ENCODE results near the gene CLMN.

Gene CLMN

GRCh38 chr14:95157048-95157326, 162.7 kb downstream of the CLMN start:
- no peak overlapping the region; the same call in 1 of the 2 replicates for H3K27ac ChIP-seq
- TF ChIP-seq POLR2AphosphoS5 (IDR thresholded peaks at IDR 0.05; ENCODE audit: borderline replicate concordance, low read depth, low read length) (no peak), EZH2 (IDR thresholded peaks at IDR 0.05) (no peak), FOXP2 (optimal IDR thresholded peaks at IDR 0.05; ENCODE audit: control extremely low read depth, extremely low read length, insufficient read depth) (no peak)

GRCh38 chr14:95156161-95157047, 163.3 kb downstream of the CLMN start:
- Histone ChIP-seq H3K27ac (peak overlapping the region; percentile 38; the same call in 1 of the 2 replicates), H3K4me3 (peak overlapping the region; percentile 96), H3K9ac (ENCODE audit: insufficient read length) (peak overlapping the region; percentile 91), H3K36me3 (ENCODE audit: insufficient read depth, low read length) (0 out of 2 replicates have a peak, but pooled peaks cover 10% of the 10 kb centered on the region), H3K9me3 (ENCODE audit: low read depth, low read length) (no peaks in the 10 kb centered on the region)
- DNase-seq (ENCODE audit: low read depth, low spot score), result no peak
- TF ChIP-seq FOXP2 (optimal IDR thresholded peaks at IDR 0.05; ENCODE audit: control extremely low read depth, extremely low read length, insufficient read depth), result no peak
- TF ChIP-seq EZH2 (IDR thresholded peaks at IDR 0.05), result no peak
- no peak for TF ChIP-seq POLR2AphosphoS5 (IDR thresholded peaks at IDR 0.05; ENCODE audit: borderline replicate concordance, low read depth, low read length)

More at GRCh38 chr14:95157048-95157326, 162.7 kb downstream of the CLMN start:
- DNase-seq (ENCODE audit: low read depth, low spot score), result no peak
- Histone ChIP-seq H3K9ac (ENCODE audit: insufficient read length) (peak overlapping the region; percentile 91), H3K36me3 (ENCODE audit: insufficient read depth, low read length) (0 out of 2 replicates have a peak, but pooled peaks cover 10% of the 10 kb centered on the region), H3K9me3 (ENCODE audit: low read depth, low read length) (no peaks in the 10 kb centered on the region), H3K4me3 (peak overlapping the region; percentile 96)

- no peak for DNase-seq (ENCODE audit: low read depth, low spot score)
- peak overlapping the region; percentile 96 for H3K4me3 ChIP-seq
- H3K9me3 ChIP-seq (ENCODE audit: low read depth, low read length), result no peaks in the 10 kb centered on the region
- H3K9ac ChIP-seq (ENCODE audit: insufficient read length), result peak overlapping the region; percentile 91
- 0 out of 2 replicates have a peak, but pooled peaks cover 10% of the 10 kb centered on the region for H3K36me3 ChIP-seq (ENCODE audit: insufficient read depth, low read length)
- no peak for TF ChIP-seq FOXP2 (optimal IDR thresholded peaks at IDR 0.05; ENCODE audit: control extremely low read depth, extremely low read length, insufficient read depth)
- no peak for TF ChIP-seq POLR2AphosphoS5 (IDR thresholded peaks at IDR 0.05; ENCODE audit: borderline replicate concordance, low read depth, low read length)
- TF ChIP-seq EZH2 (IDR thresholded peaks at IDR 0.05), result no peak
- H3K27ac ChIP-seq, result no peak overlapping the region
Observed at GRCh38 chr14:95155045-95155444, 164.7 kb downstream of the CLMN start.

GRCh38 chr14:95153866-95154265, 165.8 kb downstream of the CLMN start:
- TF ChIP-seq EZH2 (IDR thresholded peaks at IDR 0.05) (no peak), FOXP2 (optimal IDR thresholded peaks at IDR 0.05; ENCODE audit: control extremely low read depth, extremely low read length, insufficient read depth) (no peak), POLR2AphosphoS5 (IDR thresholded peaks at IDR 0.05; ENCODE audit: borderline replicate concordance, low read depth, low read length) (no peak)
- Histone ChIP-seq H3K9me3 (ENCODE audit: low read depth, low read length) (no peaks in the 10 kb centered on the region), H3K9ac (ENCODE audit: insufficient read length) (no peak overlapping the region), H3K36me3 (ENCODE audit: insufficient read depth, low read length) (0 out of 2 replicates have a peak, but pooled peaks cover 10% of the 10 kb centered on the region), H3K27ac (0 out of 2 replicates have a peak overlapping the region, but pooled peaks have one; percentile 22), H3K4me3 (peak overlapping the region; percentile 32; the same call in 1 of the 2 replicates)
- DNase-seq (ENCODE audit: low read depth, low spot score), result no peak

- TF ChIP-seq EZH2 (IDR thresholded peaks at IDR 0.05) (no peak), FOXP2 (optimal IDR thresholded peaks at IDR 0.05; ENCODE audit: control extremely low read depth, extremely low read length, insufficient read depth) (no peak), POLR2AphosphoS5 (IDR thresholded peaks at IDR 0.05; ENCODE audit: borderline replicate concordance, low read depth, low read length) (no peak)
- no peak overlapping the region for H3K9ac ChIP-seq (ENCODE audit: insufficient read length)
- no peaks in the 10 kb centered on the region for H3K9me3 ChIP-seq (ENCODE audit: low read depth, low read length)
- peaks cover 11% of the 10 kb centered on the region; the same call in 1 of the 2 replicates for H3K36me3 ChIP-seq (ENCODE audit: insufficient read depth, low read length)
- H3K27ac ChIP-seq, result no peak overlapping the region
- no peak overlapping the region for H3K4me3 ChIP-seq
- no peak for DNase-seq (ENCODE audit: low read depth, low spot score)
Observed at GRCh38 chr14:95151561-95151960, 168.1 kb downstream of the CLMN start.

- Histone ChIP-seq H3K9ac (ENCODE audit: insufficient read length) (no peak overlapping the region), H3K9me3 (ENCODE audit: low read depth, low read length) (no peaks in the 10 kb centered on the region), H3K27ac (no peak overlapping the region), H3K36me3 (ENCODE audit: insufficient read depth, low read length) (peaks cover 18% of the 10 kb centered on the region; the same call in 1 of the 2 replicates), H3K4me3 (no peak overlapping the region)
- no peak for TF ChIP-seq FOXP2 (optimal IDR thresholded peaks at IDR 0.05; ENCODE audit: control extremely low read depth, extremely low read length, insufficient read depth)
- no peak for TF ChIP-seq POLR2AphosphoS5 (IDR thresholded peaks at IDR 0.05; ENCODE audit: borderline replicate concordance, low read depth, low read length)
- no peak for TF ChIP-seq EZH2 (IDR thresholded peaks at IDR 0.05)
- DNase-seq (ENCODE audit: low read depth, low spot score), result no peak
Observed at GRCh38 chr14:95150910-95151309, 168.8 kb downstream of the CLMN start.

GRCh38 chr14:95149441-95149840, 170.3 kb downstream of the CLMN start:
- Histone ChIP-seq H3K36me3 (ENCODE audit: insufficient read depth, low read length) (peaks cover 20% of the 10 kb centered on the region), H3K4me3 (no peak overlapping the region), H3K9me3 (ENCODE audit: low read depth, low read length) (peaks cover 7% of the 10 kb centered on the region; the same call in 1 of the 2 replicates), H3K27ac (no peak overlapping the region), H3K9ac (ENCODE audit: insufficient read length) (no peak overlapping the region)
- no peak for TF ChIP-seq POLR2AphosphoS5 (IDR thresholded peaks at IDR 0.05; ENCODE audit: borderline replicate concordance, low read depth, low read length)
- no peak for TF ChIP-seq FOXP2 (optimal IDR thresholded peaks at IDR 0.05; ENCODE audit: control extremely low read depth, extremely low read length, insufficient read depth)
- no peak for TF ChIP-seq EZH2 (IDR thresholded peaks at IDR 0.05)
- DNase-seq (ENCODE audit: low read depth, low spot score), result no peak

GRCh38 chr14:95147597-95147996, 172.1 kb downstream of the CLMN start:
- H3K27ac ChIP-seq, result no peak overlapping the region
- H3K9me3 ChIP-seq (ENCODE audit: low read depth, low read length), result peaks cover 7% of the 10 kb centered on the region; the same call in 1 of the 2 replicates
- no peak for DNase-seq (ENCODE audit: low read depth, low spot score)
- TF ChIP-seq EZH2 (IDR thresholded peaks at IDR 0.05) (no peak), FOXP2 (optimal IDR thresholded peaks at IDR 0.05; ENCODE audit: control extremely low read depth, extremely low read length, insufficient read depth) (no peak), POLR2AphosphoS5 (IDR thresholded peaks at IDR 0.05; ENCODE audit: borderline replicate concordance, low read depth, low read length) (no peak)
- no peak overlapping the region for H3K4me3 ChIP-seq
- H3K9ac ChIP-seq (ENCODE audit: insufficient read length), result no peak overlapping the region
- peaks cover 19% of the 10 kb centered on the region for H3K36me3 ChIP-seq (ENCODE audit: insufficient read depth, low read length)
